Activated T-cell treated with anti-CD3 and anti-CD28 coated beads, Interleukin-2, amount 50 U/mL, for 24 hours (primary cell): ENCODE data around the gene DPP10.
"Not testable (repeated sequence)": the region's sequence is repeated elsewhere in the genome, so short reads cannot be mapped to it uniquely, and the experiment has no call there.

Experiments
- DNase-seq: peaks from one replicate; pipeline ENCODE4 v3.0.0-alpha.2; 2020
- H3K27ac Mint-ChIP-seq: 2 replicates; pipeline ENCODE4 v1.8.0; 2020; ENCODE audit warnings: mild to moderate bottlenecking, mixed read lengths
- H3K27me3 Mint-ChIP-seq: 2 replicates; pipeline ENCODE4 v1.8.0; 2020; ENCODE audit warnings: mixed read lengths
- H3K36me3 Mint-ChIP-seq: 2 replicates; pipeline ENCODE4 v1.8.0; 2020; ENCODE audit warnings: low read depth, mixed read lengths
- H3K4me1 Mint-ChIP-seq: 2 replicates; pipeline ENCODE4 v1.8.0; 2020; ENCODE audit warnings: low read depth, mixed read lengths
- H3K4me3 Mint-ChIP-seq: 2 replicates; pipeline ENCODE4 v1.8.0; 2020; ENCODE audit warnings: mild to moderate bottlenecking, moderate library complexity, mixed read lengths
- H3K9me3 Mint-ChIP-seq: 2 replicates; pipeline ENCODE4 v1.8.0; 2020; ENCODE audit warnings: mixed read lengths

The DPP10 gene

DNA sequence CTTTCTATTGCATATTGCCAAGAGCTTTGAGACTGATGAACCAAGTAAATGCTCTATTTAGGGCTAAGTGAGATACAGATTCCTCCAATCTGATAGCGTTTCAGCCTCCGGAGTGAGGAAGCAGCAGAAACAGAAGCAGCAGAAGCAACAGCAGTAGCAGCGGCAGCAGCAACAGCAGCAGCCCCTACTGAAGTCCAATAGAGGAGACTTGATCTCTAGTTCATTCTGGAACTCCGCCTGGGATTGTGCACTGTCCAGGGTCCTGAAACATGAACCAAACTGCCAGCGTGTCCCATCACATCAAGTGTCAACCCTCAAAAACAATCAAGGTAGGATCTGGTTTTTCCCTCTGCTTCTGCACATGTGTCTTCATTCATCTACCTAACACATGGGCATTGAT is at the start of gene DPP10:
DPP10 (plus strand) TSS at position 132 of the 400 bp plus-strand sequence.
- Mint-ChIP-seq H3K27ac (no peak within 1 kb of the TSS), H3K36me3 (no peaks in the 10 kb centered on the region), H3K27me3 (peaks cover 6% of the 10 kb centered on the region), H3K4me3 (no peak within 1 kb of the TSS), H3K9me3 (no peaks in the 10 kb centered on the region), H3K4me1 (no peaks in the 10 kb centered on the region)
- no peak for DNase-seq

DNA sequence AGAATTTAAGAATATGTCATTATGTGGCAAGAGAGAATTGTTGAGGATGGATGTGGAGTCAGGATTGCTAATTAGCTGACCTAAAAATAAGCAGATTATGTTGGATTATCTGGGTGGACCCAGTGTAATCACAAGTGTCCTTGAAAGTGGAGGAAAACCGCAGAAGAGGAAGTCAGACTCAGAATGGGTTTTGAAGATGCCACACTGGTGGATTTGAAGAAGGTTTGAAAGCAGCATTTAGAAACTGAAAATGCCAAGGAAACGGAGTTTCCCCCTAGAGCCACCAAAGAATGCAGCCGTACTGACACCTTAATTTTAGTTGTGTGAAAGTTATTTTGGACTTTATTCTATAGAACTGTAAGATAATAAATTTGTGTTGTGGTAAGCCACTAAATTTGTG is 41.6 kb upstream of the DPP10 start:
- Mint-ChIP-seq H3K36me3 (no peaks in the 10 kb centered on the region), H3K9me3 (no peaks in the 10 kb centered on the region), H3K27ac (no peak overlapping the region), H3K4me1 (no peaks in the 10 kb centered on the region), H3K27me3 (no peaks in the 10 kb centered on the region), H3K4me3 (no peak overlapping the region)
- no peak for DNase-seq

GRCh38 chr2:114405247-114406116 is 37.0 kb upstream of the DPP10 start:
- Mint-ChIP-seq H3K36me3 (no peaks in the 10 kb centered on the region), H3K27ac (no peak overlapping the region), H3K27me3 (no peaks in the 10 kb centered on the region)

DNA sequence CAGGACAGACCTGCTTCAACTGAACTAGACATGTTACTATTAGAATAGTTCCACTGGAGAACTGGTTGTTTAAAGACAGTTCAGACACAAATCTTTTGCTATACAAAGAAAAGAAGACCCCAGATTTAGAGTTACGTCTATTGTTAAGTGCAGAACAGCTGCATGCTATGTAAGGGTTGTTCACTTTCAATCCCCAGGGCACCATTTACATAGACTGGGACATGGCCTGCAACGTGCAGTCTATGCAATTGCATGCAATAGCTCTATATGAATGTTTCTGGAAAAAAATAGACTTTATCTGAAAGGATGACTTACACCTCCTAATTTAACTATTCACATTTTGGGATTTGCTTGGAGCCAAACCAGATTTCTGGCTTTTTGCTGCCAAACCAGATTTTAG is 36.1 kb upstream of the DPP10 start:
- Mint-ChIP-seq H3K4me3 (no peak overlapping the region), H3K27ac (no peak overlapping the region), H3K36me3 (no peaks in the 10 kb centered on the region), H3K4me1 (no peaks in the 10 kb centered on the region), H3K9me3 (peaks cover 3% of the 10 kb centered on the region), H3K27me3 (no peaks in the 10 kb centered on the region)
- DNase-seq = no peak

More at GRCh38 chr2:114405247-114406116, 37.0 kb upstream of the DPP10 start:
- DNase-seq = no peak
- peaks cover 3% of the 10 kb centered on the region for H3K9me3 Mint-ChIP-seq
- H3K4me1 Mint-ChIP-seq = no peaks in the 10 kb centered on the region
- H3K4me3 Mint-ChIP-seq = no peak overlapping the region

GRCh38 chr2:114407353-114407752 is 35.1 kb upstream of the DPP10 start:
- not testable (repeated sequence) for H3K27ac Mint-ChIP-seq, DNase-seq, H3K4me3 Mint-ChIP-seq, H3K9me3 Mint-ChIP-seq, H3K4me1 Mint-ChIP-seq, H3K27me3 Mint-ChIP-seq, H3K36me3 Mint-ChIP-seq

- H3K27ac Mint-ChIP-seq = no peak overlapping the region
- no peaks in the 10 kb centered on the region for H3K9me3 Mint-ChIP-seq
These were observed 20.7 kb upstream of the DPP10 start for GRCh38 chr2:114421781-114422180.

GRCh38 chr2:114424699-114425098 is 17.7 kb upstream of the DPP10 start:
- no peaks in the 10 kb centered on the region for H3K27me3 Mint-ChIP-seq
- H3K4me3 Mint-ChIP-seq = no peak overlapping the region
- no peaks in the 10 kb centered on the region for H3K36me3 Mint-ChIP-seq
- H3K27ac Mint-ChIP-seq = no peak overlapping the region
- H3K9me3 Mint-ChIP-seq = no peaks in the 10 kb centered on the region
- H3K4me1 Mint-ChIP-seq = no peaks in the 10 kb centered on the region
- no peak for DNase-seq

More at GRCh38 chr2:114421781-114422180, 20.7 kb upstream of the DPP10 start:
- no peak for DNase-seq
- H3K4me1 Mint-ChIP-seq = no peaks in the 10 kb centered on the region
- H3K27me3 Mint-ChIP-seq = no peaks in the 10 kb centered on the region
- no peaks in the 10 kb centered on the region for H3K36me3 Mint-ChIP-seq
- no peak overlapping the region for H3K4me3 Mint-ChIP-seq

- H3K9me3 Mint-ChIP-seq = no peaks in the 10 kb centered on the region
- DNase-seq = no peak
- no peak overlapping the region for H3K27ac Mint-ChIP-seq
- H3K27me3 Mint-ChIP-seq = no peaks in the 10 kb centered on the region
- H3K4me1 Mint-ChIP-seq = no peaks in the 10 kb centered on the region
- no peaks in the 10 kb centered on the region for H3K36me3 Mint-ChIP-seq
- H3K4me3 Mint-ChIP-seq = no peak overlapping the region
These were observed 15.7 kb upstream of the DPP10 start for GRCh38 chr2:114426756-114427155.

DNA sequence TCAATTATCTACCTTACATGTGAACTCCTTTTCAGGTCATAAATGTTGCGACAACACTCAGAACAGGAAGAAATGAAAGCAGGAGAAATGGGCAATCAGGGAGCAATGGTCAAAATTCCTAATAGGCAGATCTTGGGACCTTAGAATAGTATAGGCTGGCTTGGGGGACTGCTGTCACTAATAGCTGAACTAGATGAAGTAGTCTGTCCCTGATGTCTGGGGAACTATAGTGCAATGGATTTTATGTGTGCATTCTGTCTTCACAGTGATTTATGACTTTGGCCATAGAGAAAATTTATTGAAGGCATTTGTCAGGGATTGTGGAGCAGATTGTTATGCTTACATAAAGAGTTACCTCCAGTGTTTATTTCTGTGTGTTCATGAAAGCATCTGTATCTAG is 6.1 kb upstream of the DPP10 start:
- Mint-ChIP-seq H3K4me1 (no peaks in the 10 kb centered on the region), H3K27ac (no peak overlapping the region), H3K4me3 (no peak overlapping the region), H3K9me3 (peaks cover 4% of the 10 kb centered on the region), H3K36me3 (no peaks in the 10 kb centered on the region), H3K27me3 (peaks cover 12% of the 10 kb centered on the region)
- no peak for DNase-seq

DNA sequence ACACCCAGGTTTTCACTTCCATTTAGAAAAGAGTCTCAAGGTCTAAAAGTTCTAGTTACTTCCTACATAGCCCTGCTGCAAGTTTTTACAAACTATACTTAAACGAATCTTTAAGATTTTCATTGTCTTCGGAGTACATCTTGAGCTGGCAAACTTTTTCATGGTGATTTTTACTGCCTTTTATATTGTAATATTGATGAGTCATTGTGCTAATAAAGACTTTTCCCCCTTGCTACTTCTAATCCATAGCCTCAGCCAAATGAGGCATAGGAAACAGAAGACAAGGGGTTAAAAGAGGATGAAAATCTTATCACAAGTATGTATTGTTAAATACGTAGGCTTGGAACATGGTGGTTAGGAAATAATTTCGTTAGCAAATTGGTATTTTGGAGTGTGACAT is 4.1 kb downstream of the DPP10 start:
- no peak for DNase-seq

DNA sequence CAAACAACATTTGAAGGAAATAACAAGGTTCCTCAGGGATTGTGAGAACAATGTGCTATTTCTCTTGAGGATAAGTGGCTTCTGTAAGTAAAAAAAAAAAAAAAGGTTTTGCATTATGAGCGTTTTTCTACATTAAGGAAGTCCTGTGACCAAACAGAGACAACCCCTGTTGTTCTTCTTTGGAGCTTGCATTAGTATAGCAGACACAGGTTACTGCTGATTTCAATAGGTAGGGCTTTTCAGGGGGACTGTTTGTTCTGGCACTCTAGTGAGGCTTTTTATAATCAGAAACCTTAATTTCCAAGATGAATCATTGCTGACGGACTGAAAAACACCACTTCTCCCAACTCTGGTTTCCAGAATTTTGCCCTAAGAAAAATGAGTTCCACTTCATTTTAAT is 8.2 kb downstream of the DPP10 start:
- H3K4me3 Mint-ChIP-seq = no peak overlapping the region
- no peaks in the 10 kb centered on the region for H3K9me3 Mint-ChIP-seq
- peaks cover 4% of the 10 kb centered on the region for H3K27me3 Mint-ChIP-seq
- no peak for DNase-seq
- no peaks in the 10 kb centered on the region for H3K4me1 Mint-ChIP-seq
- no peak overlapping the region for H3K27ac Mint-ChIP-seq
- H3K36me3 Mint-ChIP-seq = no peaks in the 10 kb centered on the region

More for the DNA sequence above, 4.1 kb downstream of the DPP10 start:
- Mint-ChIP-seq H3K36me3 (no peaks in the 10 kb centered on the region), H3K27ac (no peak overlapping the region), H3K27me3 (peaks cover 4% of the 10 kb centered on the region), H3K4me1 (no peaks in the 10 kb centered on the region), H3K4me3 (no peak overlapping the region), H3K9me3 (no peaks in the 10 kb centered on the region)

- Mint-ChIP-seq H3K4me3 (no peak overlapping the region), H3K4me1 (no peaks in the 10 kb centered on the region)
These were observed 14.1 kb downstream of the DPP10 start for GRCh38 chr2:114456566-114456965.

DNA sequence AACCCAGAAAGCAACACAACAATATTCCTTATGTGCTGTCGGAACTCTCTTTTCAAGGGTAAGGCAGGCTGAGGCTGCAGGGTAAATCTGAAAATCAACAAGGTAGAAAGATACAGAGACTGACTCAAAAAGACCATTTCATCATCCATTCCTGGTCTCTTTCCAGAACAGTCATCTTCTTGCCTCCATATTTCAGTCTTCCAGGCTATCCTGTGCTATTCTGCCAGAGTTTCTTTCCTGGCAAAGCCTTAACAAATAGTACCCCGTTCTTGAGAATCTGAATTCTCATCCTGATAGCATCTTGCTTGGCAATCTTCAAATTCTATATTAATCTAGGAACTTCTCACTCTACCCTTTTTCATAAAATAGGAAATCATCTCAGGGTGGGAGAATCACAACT is 15.5 kb downstream of the DPP10 start:
- H3K36me3 Mint-ChIP-seq = no peaks in the 10 kb centered on the region
- H3K4me3 Mint-ChIP-seq = no peak overlapping the region
- no peak for DNase-seq
- no peak overlapping the region for H3K27ac Mint-ChIP-seq
- no peaks in the 10 kb centered on the region for H3K4me1 Mint-ChIP-seq
- H3K27me3 Mint-ChIP-seq = no peaks in the 10 kb centered on the region
- no peaks in the 10 kb centered on the region for H3K9me3 Mint-ChIP-seq

More at GRCh38 chr2:114456566-114456965, 14.1 kb downstream of the DPP10 start:
- Mint-ChIP-seq H3K9me3 (no peaks in the 10 kb centered on the region), H3K36me3 (no peaks in the 10 kb centered on the region), H3K27ac (no peak overlapping the region), H3K27me3 (no peaks in the 10 kb centered on the region)
- DNase-seq = no peak

- Mint-ChIP-seq H3K36me3 (no peaks in the 10 kb centered on the region), H3K27me3 (no peaks in the 10 kb centered on the region), H3K27ac (no peak overlapping the region), H3K9me3 (no peaks in the 10 kb centered on the region), H3K4me3 (no peak overlapping the region), H3K4me1 (no peaks in the 10 kb centered on the region)
- no peak for DNase-seq
These were observed 18.7 kb downstream of the DPP10 start for GRCh38 chr2:114461116-114461515.

DNA sequence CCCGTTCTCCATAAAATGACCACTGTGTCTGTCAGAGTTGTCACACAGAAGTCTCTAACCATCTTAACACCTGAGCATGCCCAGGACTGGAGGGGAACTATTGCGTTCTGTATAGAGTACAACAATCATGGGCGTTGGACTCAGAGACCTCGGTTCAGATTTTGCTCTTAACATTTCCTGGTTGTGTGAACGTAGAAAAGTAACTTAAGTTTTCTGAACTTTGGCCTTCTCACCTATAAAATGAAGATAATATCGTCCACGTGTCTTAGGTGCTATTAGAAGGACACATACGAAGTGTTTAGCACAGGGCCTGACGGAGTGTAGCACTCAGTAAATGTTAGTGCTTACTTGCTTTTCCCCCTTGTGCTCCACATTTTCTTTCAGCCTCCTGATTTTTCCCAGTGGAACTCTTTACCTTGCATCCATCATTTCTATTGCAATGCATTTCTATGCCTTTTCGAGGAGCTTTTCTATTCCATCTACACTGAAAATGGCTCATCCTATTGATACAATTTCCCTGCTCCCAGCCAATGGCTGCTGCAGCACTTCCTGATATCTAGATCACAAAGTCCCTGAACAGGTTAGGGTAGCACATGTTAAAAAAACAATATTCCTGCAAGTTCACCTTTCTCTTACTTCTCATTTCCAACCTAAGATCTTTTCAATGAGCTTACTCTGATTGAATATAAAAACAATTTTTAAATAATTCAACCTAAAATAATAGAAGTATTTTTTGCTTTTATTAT is 22.7 kb downstream of the DPP10 start:
- Mint-ChIP-seq H3K27ac (no peak overlapping the region), H3K4me1 (no peaks in the 10 kb centered on the region), H3K4me3 (no peak overlapping the region), H3K36me3 (no peaks in the 10 kb centered on the region), H3K9me3 (no peaks in the 10 kb centered on the region), H3K27me3 (no peaks in the 10 kb centered on the region)
- DNase-seq = no peak
